Measurements from ENCODE around the gene STPG1.
A peak's percentile ranks its signal among the peaks of the same experiment; 100 is the strongest.

STPG1 gene

GRCh38 chr1:24323281-24323680 is 90.3 kb downstream of the STPG1 start:
- H3K36me3 ChIP-seq (ENCODE audit: insufficient read depth, low read length), result no peaks in the 10 kb centered on the region
- H3K79me2 ChIP-seq (ENCODE audit: insufficient read depth, low read length), result no peaks in the 10 kb centered on the region
- H4K20me1 ChIP-seq (ENCODE audit: insufficient read depth, low read length), result peaks cover 86% of the 10 kb centered on the region
- no peak overlapping the region for H3K4me2 ChIP-seq (ENCODE audit: insufficient read depth, low read length)
- ATAC-seq (ENCODE audit: insufficient read depth, low read depth) (no peak), DNase-seq (no peak)
- no peak for TF ChIP-seq CTCF (IDR thresholded peaks at IDR 0.05; ENCODE audit: borderline replicate concordance, extremely low read depth, low read length, poor library complexity, severe bottlenecking)
- TF ChIP-seq EZH2 (IDR thresholded peaks at IDR 0.05; ENCODE audit: borderline replicate concordance, low read depth, low read length, severe bottlenecking), result no peak
- H2AFZ ChIP-seq (ENCODE audit: low read depth, low read length), result no peak overlapping the region
- no peak overlapping the region for H3K4me3 ChIP-seq (ENCODE audit: low read depth in 1 of 2, low read length in 2 of 2)
- H3K27ac ChIP-seq (ENCODE audit: low read length), result no peak overlapping the region
- no peaks in the 10 kb centered on the region for H3K9me3 ChIP-seq (ENCODE audit: insufficient read depth, low read length, severe bottlenecking)
- peaks cover 26% of the 10 kb centered on the region for H3K4me1 ChIP-seq (ENCODE audit: insufficient read depth, low read length)
- no peak overlapping the region for H3K9ac ChIP-seq (ENCODE audit: low read depth, low read length)
- peaks cover 94% of the 10 kb centered on the region for H3K27me3 ChIP-seq (ENCODE audit: insufficient read depth, low read length, poor library complexity)

GRCh38 chr1:24322470-24323177 is 91.0 kb downstream of the STPG1 start:
- H4K20me1 ChIP-seq (ENCODE audit: insufficient read depth, low read length), result peaks cover 81% of the 10 kb centered on the region
- H3K36me3 ChIP-seq (ENCODE audit: insufficient read depth, low read length), result no peaks in the 10 kb centered on the region
- H3K4me1 ChIP-seq (ENCODE audit: insufficient read depth, low read length), result peaks cover 26% of the 10 kb centered on the region
- DNase-seq (no peak), ATAC-seq (ENCODE audit: insufficient read depth, low read depth) (no peak)
- H3K9ac ChIP-seq (ENCODE audit: low read depth, low read length), result no peak overlapping the region
- H3K4me2 ChIP-seq (ENCODE audit: insufficient read depth, low read length), result peak overlapping the region; percentile 51
- TF ChIP-seq CTCF (IDR thresholded peaks at IDR 0.05; ENCODE audit: borderline replicate concordance, extremely low read depth, low read length, poor library complexity, severe bottlenecking), result no peak
- peak; percentile 21 for TF ChIP-seq EZH2 (IDR thresholded peaks at IDR 0.05; ENCODE audit: borderline replicate concordance, low read depth, low read length, severe bottlenecking)
- H3K79me2 ChIP-seq (ENCODE audit: insufficient read depth, low read length), result no peaks in the 10 kb centered on the region
- H3K9me3 ChIP-seq (ENCODE audit: insufficient read depth, low read length, severe bottlenecking), result no peaks in the 10 kb centered on the region
- H3K27ac ChIP-seq (ENCODE audit: low read length), result no peak overlapping the region
- peaks cover 93% of the 10 kb centered on the region for H3K27me3 ChIP-seq (ENCODE audit: insufficient read depth, low read length, poor library complexity)
- no peak overlapping the region for H3K4me3 ChIP-seq (ENCODE audit: low read depth in 1 of 2, low read length in 2 of 2)
- H2AFZ ChIP-seq (ENCODE audit: low read depth, low read length), result no peak overlapping the region

DNA sequence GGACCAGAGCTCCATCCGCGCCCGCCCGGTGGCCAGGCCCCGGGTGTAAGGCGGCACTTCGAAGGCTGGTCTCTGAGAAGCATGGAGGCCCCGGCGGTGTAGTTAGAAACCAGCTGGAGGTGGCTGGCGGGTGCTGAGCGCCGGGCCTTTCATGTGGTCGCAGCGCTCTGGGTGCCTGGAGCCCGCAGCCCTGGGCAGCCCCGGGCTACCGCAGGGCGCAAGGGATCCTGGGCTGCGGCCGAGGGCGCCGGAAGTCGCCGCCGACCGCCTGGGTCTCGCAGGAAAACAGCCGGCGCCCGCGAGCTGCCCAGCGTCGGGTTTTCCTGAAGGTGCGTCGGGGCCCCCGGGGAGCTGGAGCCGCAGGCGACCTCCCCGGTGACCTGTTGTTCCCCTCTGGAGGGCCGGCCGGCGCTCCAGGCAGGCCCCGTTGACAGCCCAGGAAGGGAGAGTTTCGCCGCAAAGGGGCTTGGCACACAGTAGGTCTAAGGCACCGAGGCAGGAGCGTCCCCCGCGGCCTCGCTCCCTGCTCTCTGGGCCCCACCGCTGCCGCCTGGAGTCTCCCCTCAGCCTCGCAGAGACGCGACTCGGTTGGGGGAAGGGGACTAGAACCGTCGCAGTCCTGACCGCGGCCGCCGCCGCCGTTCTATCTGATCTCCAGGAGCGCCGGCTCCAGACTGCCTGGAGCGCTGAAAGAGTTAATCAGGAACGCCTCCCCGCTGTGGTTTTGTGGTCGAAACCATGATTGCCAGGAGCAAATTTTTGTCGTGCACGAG is 91.7 kb downstream of the STPG1 start:
- Histone ChIP-seq H2AFZ (ENCODE audit: low read depth, low read length) (no peak overlapping the region), H3K27ac (ENCODE audit: low read length) (no peak overlapping the region), H3K9ac (ENCODE audit: low read depth, low read length) (no peak overlapping the region), H4K20me1 (ENCODE audit: insufficient read depth, low read length) (peaks cover 83% of the 10 kb centered on the region), H3K4me1 (ENCODE audit: insufficient read depth, low read length) (peaks cover 26% of the 10 kb centered on the region), H3K9me3 (ENCODE audit: insufficient read depth, low read length, severe bottlenecking) (no peaks in the 10 kb centered on the region), H3K27me3 (ENCODE audit: insufficient read depth, low read length, poor library complexity) (peaks cover 95% of the 10 kb centered on the region), H3K4me3 (ENCODE audit: low read depth in 1 of 2, low read length in 2 of 2) (no peak overlapping the region; a peak in 1 of 4 replicates), H3K36me3 (ENCODE audit: insufficient read depth, low read length) (no peaks in the 10 kb centered on the region), H3K79me2 (ENCODE audit: insufficient read depth, low read length) (no peaks in the 10 kb centered on the region), H3K4me2 (ENCODE audit: insufficient read depth, low read length) (peak overlapping the region; percentile 51)
- peak; percentile 89 for TF ChIP-seq EZH2 (IDR thresholded peaks at IDR 0.05; ENCODE audit: borderline replicate concordance, low read depth, low read length, severe bottlenecking)
- TF ChIP-seq CTCF (IDR thresholded peaks at IDR 0.05; ENCODE audit: borderline replicate concordance, extremely low read depth, low read length, poor library complexity, severe bottlenecking), result peak; percentile 26
- DNase-seq (peak; percentile 88), ATAC-seq (ENCODE audit: insufficient read depth, low read depth) (peak; percentile 91)
